SIG-M5 treated with dmso at 0.1 percent for 504 hours (cell line): ENCODE results near the gene SLC22A4.

Experiments used
- DNase-seq: peaks from one replicate; lab custom pipeline; 2025; ENCODE audit not compliant: unreplicated experiment; lab: John Stamatoyannopoulos, UW

The SLC22A4 gene

GRCh38 chr5:132293992-132294727 is at the start of gene SLC22A4:
SLC22A4 (plus strand) TSS chr5:132294394; CDS start chr5:132294617, 223 bp downstream.
- DNase-seq, result peak; percentile 92

GRCh38 chr5:132245593-132245992 is 48.6 kb upstream of the SLC22A4 start:
- DNase-seq, result no peak

- no peak for DNase-seq
These were observed 47.4 kb upstream of the SLC22A4 start for GRCh38 chr5:132246806-132247205.

GRCh38 chr5:132250547-132250946 is 43.6 kb upstream of the SLC22A4 start:
- DNase-seq, result no peak

GRCh38 chr5:132251220-132251725 is 42.9 kb upstream of the SLC22A4 start:
- no peak for DNase-seq

GRCh38 chr5:132253008-132253441 is 41.2 kb upstream of the SLC22A4 start:
- DNase-seq, result peak; percentile 12

GRCh38 chr5:132253452-132254320 is 40.5 kb upstream of the SLC22A4 start:
- DNase-seq, result no peak

- DNase-seq, result no peak
These were observed 39.7 kb upstream of the SLC22A4 start for GRCh38 chr5:132254321-132254977.

- DNase-seq, result no peak
These were observed 38.0 kb upstream of the SLC22A4 start for GRCh38 chr5:132256086-132256782.

- no peak for DNase-seq
These were observed 37.4 kb upstream of the SLC22A4 start for GRCh38 chr5:132256783-132257130.

- no peak for DNase-seq
These were observed 36.8 kb upstream of the SLC22A4 start, which contains the start of gene PDLIM4 for GRCh38 chr5:132257131-132258101. PDLIM4 (plus strand) TSS chr5:132257696; CDS start chr5:132257735, 39 bp downstream.

- DNase-seq, result no peak
These were observed 35.8 kb upstream of the SLC22A4 start for GRCh38 chr5:132258102-132259068.

- no peak for DNase-seq
These were observed 34.9 kb upstream of the SLC22A4 start for GRCh38 chr5:132259069-132259851.

- DNase-seq, result no peak
These were observed 34.1 kb upstream of the SLC22A4 start for GRCh38 chr5:132260051-132260450.

GRCh38 chr5:132260714-132261551 is 33.3 kb upstream of the SLC22A4 start:
- peak; percentile 51 for DNase-seq
